GM13977 (cell line): Measurements from ENCODE around the gene MARCHF3.

ENCODE experiments used
- DNase-seq: peaks from one replicate; pipeline ENCODE4 v3.0.0; 2012; ENCODE audit warnings: low spot score
- CTCF ChIP-seq: IDR thresholded peaks from 2 replicates; pipeline ENCODE4 v1.5.1; 2012; ENCODE audit warnings: mild to moderate bottlenecking, control low read depth; ENCODE audit not compliant: insufficient read depth; ENCODE audit errors: extremely low read depth, missing control alignments
- in situ Hi-C: fragments of 300-500 bp; cut with MboI; formaldehyde crosslinking; loops from one replicate; pipeline ENCODE4 v1.12.0; 2022; ENCODE audit warnings: low sequenced_read_pairs, low pct_unique_long_range_greater_than_20kb, mixed read lengths, inconsistent platforms; ENCODE audit not compliant: unreplicated experiment

The MARCHF3 gene

GRCh38 chr5:126981701-126982100 lies 48.7 kb downstream of the MARCHF3 start:
- TF ChIP-seq CTCF: no peak
- DNase-seq: no peak
- in situ Hi-C loops: no loop called here

- DNase-seq: no peak
- no peak for TF ChIP-seq CTCF
- in situ Hi-C loops: no loop called here
Observed at GRCh38 chr5:126981222-126981621, 49.1 kb downstream of the MARCHF3 start.

GRCh38 chr5:126978258-126978657 lies 52.1 kb downstream of the MARCHF3 start:
- in situ Hi-C loops: no loop called here
- no peak for DNase-seq
- TF ChIP-seq CTCF: no peak

GRCh38 chr5:126976520-126977172 lies 53.7 kb downstream of the MARCHF3 start:
- TF ChIP-seq CTCF: no peak
- in situ Hi-C loops: no loop called here
- DNase-seq: no peak

GRCh38 chr5:126975796-126976195 lies 54.6 kb downstream of the MARCHF3 start:
- TF ChIP-seq CTCF: no peak
- no peak for DNase-seq
- in situ Hi-C loops: no loop called here

- in situ Hi-C loops: no loop called here
- no peak for TF ChIP-seq CTCF
- DNase-seq: no peak
Observed at GRCh38 chr5:126973193-126973592, 57.2 kb downstream of the MARCHF3 start.
